GM19395 (cell line): ENCODE measurements around the gene CSHL1.
A peak's percentile ranks its signal among the peaks of the same experiment; 100 is the strongest.
"Not testable (repeated sequence)": the region's sequence is repeated elsewhere in the genome, so short reads cannot be mapped to it uniquely, and the experiment has no call there.

Source experiments
- ATAC-seq: cut with Tn5 transposase; IDR thresholded peaks from one replicate; pipeline ENCODE4 v1.9.1; 2021; ENCODE audit warnings: mild to moderate bottlenecking, moderate library complexity; ENCODE audit not compliant: unreplicated experiment

CSHL1 gene

GRCh38 chr17:63940584-63940983 is 29.5 kb upstream of the CSHL1 start:
- ATAC-seq = no peak

- no peak for ATAC-seq
Observed at GRCh38 chr17:63939884-63940283, 28.8 kb upstream of the CSHL1 start.

GRCh38 chr17:63939401-63939800 is 28.3 kb upstream of the CSHL1 start:
- ATAC-seq = no peak

GRCh38 chr17:63937920-63938319 is 26.9 kb upstream of the CSHL1 start:
- no peak for ATAC-seq

- no peak for ATAC-seq
Observed at GRCh38 chr17:63937319-63937718, 26.3 kb upstream of the CSHL1 start.

GRCh38 chr17:63934183-63935112 is 23.4 kb upstream of the CSHL1 start:
- no peak for ATAC-seq

- ATAC-seq = no peak
Observed at GRCh38 chr17:63933598-63933997, 22.5 kb upstream of the CSHL1 start.

- ATAC-seq = peak; percentile 26
Observed at GRCh38 chr17:63932721-63933120, 21.7 kb upstream of the CSHL1 start.

- ATAC-seq = peak; percentile 90
Observed at GRCh38 chr17:63931981-63932561, 21.0 kb upstream of the CSHL1 start, which contains the start of gene CD79B. Gene CD79B, minus strand, starts transcription at chr17:63932331. Its CDS starts 70 bp downstream, at chr17:63932261.

GRCh38 chr17:63930951-63931575 is 20.0 kb upstream of the CSHL1 start:
- ATAC-seq = peak; percentile 35

GRCh38 chr17:63929860-63930766 is 19.1 kb upstream of the CSHL1 start:
- no peak for ATAC-seq

- ATAC-seq = no peak
Observed at GRCh38 chr17:63928966-63929695, 18.1 kb upstream of the CSHL1 start.

GRCh38 chr17:63928172-63928666 is 17.2 kb upstream of the CSHL1 start:
- no peak for ATAC-seq

GRCh38 chr17:63927464-63928171 is 16.6 kb upstream of the CSHL1 start:
- ATAC-seq = no peak

GRCh38 chr17:63926164-63926563 is 15.1 kb upstream of the CSHL1 start:
- ATAC-seq = no peak

- ATAC-seq = no peak
Observed at GRCh38 chr17:63925615-63926014, 14.6 kb upstream of the CSHL1 start.

GRCh38 chr17:63922402-63922801 is 11.3 kb upstream of the CSHL1 start:
- ATAC-seq = peak; percentile 59

GRCh38 chr17:63920779-63921178 is 9.7 kb upstream of the CSHL1 start:
- ATAC-seq = not testable (repeated sequence)

- ATAC-seq = not testable (repeated sequence)
Observed at GRCh38 chr17:63920050-63920449, 9.0 kb upstream of the CSHL1 start.
